ENCODE data around the gene SMARCD3.
A peak's percentile ranks its signal among the peaks of the same experiment; 100 is the strongest.

SMARCD3 gene

GRCh38 chr7:151236406-151236805 is 12.1 kb downstream of the SMARCD3 start:
- no peak for DNase-seq

GRCh38 chr7:151235091-151235787 is 13.3 kb downstream of the SMARCD3 start:
- no peak for DNase-seq

- no peak for DNase-seq
Observed at GRCh38 chr7:151233804-151234203, 14.7 kb downstream of the SMARCD3 start.

- DNase-seq: peak; percentile 79 to 91 (median 85)
Observed at GRCh38 chr7:151232917-151233701, 15.4 kb downstream of the SMARCD3 start.

- DNase-seq: peak; percentile 92 to 96 (median 95)
Observed at GRCh38 chr7:151232091-151232916, 16.2 kb downstream of the SMARCD3 start, which contains the start of gene CHPF2. TSS of gene CHPF2 (plus strand) at chr7:151232483. CDS start at chr7:151234012, 1,529 bp downstream.

GRCh38 chr7:151231080-151231479 is 17.4 kb downstream of the SMARCD3 start:
- DNase-seq: no peak

- DNase-seq: no peak
Observed at GRCh38 chr7:151229249-151229648, 19.2 kb downstream of the SMARCD3 start.

- no peak for DNase-seq
Observed at GRCh38 chr7:151228024-151228866, 20.2 kb downstream of the SMARCD3 start.

- peak; percentile 99 for DNase-seq
Observed at GRCh38 chr7:151226875-151227782, 21.4 kb downstream of the SMARCD3 start, which contains the start of gene ABCF2. TSS of gene ABCF2 (minus strand) at chr7:151227205. CDS start at chr7:151226458, 747 bp downstream.

GRCh38 chr7:151226560-151226874 is 22.0 kb downstream of the SMARCD3 start:
- DNase-seq: no peak

GRCh38 chr7:151225948-151226510 is 22.5 kb downstream of the SMARCD3 start:
- peak; percentile 30 to 66 (median 56) for DNase-seq

- DNase-seq: no peak
Observed at GRCh38 chr7:151223728-151224127, 24.8 kb downstream of the SMARCD3 start.

GRCh38 chr7:151218170-151218569 is 30.3 kb downstream of the SMARCD3 start:
- DNase-seq: no peak

GRCh38 chr7:151215396-151215795 is 33.1 kb downstream of the SMARCD3 start:
- no peak for DNase-seq

GRCh38 chr7:151213826-151214225 is 34.7 kb downstream of the SMARCD3 start:
- no peak for DNase-seq

- DNase-seq: no peak
Observed at GRCh38 chr7:151212626-151213025, 35.9 kb downstream of the SMARCD3 start.

GRCh38 chr7:151211155-151211772 is 37.2 kb downstream of the SMARCD3 start:
- DNase-seq: no peak

GRCh38 chr7:151210087-151210854 is 38.2 kb downstream of the SMARCD3 start, which contains the start of gene H2BK1:
TSS of gene H2BK1 (minus strand) at chr7:151210488. CDS start at chr7:151210318, 170 bp downstream.
- DNase-seq: no peak

GRCh38 chr7:151209588-151209987 is 38.9 kb downstream of the SMARCD3 start:
- DNase-seq: no peak

Measured in suppressor macrophage (primary cell).